ACHN (cell line): ENCODE results near the gene EPHX1.
A peak's percentile ranks its signal among the peaks of the same experiment; 100 is the strongest.
"Not testable (repeated sequence)": the region's sequence is repeated elsewhere in the genome, so short reads cannot be mapped to it uniquely, and the experiment has no call there.

Experiments used
- DNase-seq: peaks from one replicate; pipeline ENCODE4 v3.0.0-alpha.2; 2015
- in situ Hi-C: cut with HindIII; loops from 2 replicates; pipeline ENCODE4 v1.10.0; 2017; ENCODE audit warnings: low sequenced_read_pairs, low pct_ligation_motif_present, low pct_unique_long_range_greater_than_20kb

Gene EPHX1

DNA sequence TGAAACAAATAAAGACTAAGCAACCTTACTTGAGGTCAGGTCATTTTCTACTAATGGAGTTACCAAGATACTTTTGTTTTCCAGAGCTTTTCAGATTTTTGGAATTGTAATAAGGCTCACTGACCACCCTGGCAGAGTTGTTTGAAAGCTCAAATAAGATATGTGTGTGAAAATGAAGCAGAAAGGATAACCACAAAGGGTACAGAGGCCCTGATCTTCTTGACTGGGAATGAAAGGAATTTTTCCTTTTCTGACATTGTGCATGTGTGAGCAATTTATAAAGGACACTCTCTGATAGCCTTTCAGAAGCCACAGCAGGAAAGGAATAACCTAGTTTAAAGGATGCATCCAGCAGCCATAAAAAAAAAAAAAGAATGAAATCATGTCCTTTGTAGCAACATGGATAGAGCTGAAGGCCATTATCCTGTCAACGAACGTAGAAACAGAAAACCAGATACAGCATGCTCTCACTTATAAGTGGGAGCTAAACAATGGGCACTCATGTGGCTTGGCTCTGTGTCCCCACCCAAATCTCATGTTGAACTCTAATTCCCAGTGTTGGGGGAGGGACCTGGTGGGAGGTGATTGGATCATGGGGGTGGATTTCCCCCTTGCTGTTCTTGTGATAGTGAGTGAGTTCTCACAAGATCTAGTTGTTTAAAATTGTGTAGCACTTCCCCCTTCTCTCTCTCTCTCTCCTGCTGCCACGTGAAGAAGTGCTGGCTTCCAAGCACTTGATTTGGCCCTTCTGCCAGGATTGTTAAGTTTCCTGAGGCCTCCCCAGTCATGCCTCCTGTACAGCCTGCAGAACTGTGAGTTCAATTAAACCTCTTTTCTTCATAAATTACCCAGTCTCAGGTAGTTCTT, 35.4 kb upstream of the EPHX1 start:
- in situ Hi-C loops: loop anchor here (25.0 kb wide), 1 partner anchor 287 kb away; no protein-coding TSS in a partner anchor

DNA sequence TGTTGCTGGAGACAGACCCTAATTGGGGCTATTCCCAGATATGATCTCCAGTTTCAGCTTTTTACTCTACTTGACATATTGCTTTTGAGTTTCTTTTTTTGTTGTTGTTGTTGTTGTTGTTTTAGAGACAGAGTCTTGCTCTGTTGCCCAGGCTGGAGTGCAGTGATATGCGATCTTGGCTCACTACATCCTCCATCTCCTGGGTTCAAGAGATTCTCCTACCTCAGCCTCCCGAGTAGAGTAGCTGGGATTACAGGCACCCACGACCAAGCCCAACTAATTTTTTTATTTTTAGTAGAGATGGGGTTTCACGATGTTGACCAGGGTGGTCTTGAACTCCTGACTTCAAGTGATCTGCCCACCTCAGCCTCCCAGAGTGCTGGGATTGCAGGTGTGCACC, 33.6 kb upstream of the EPHX1 start:
- DNase-seq: no peak
- in situ Hi-C loops: loop anchor here (25.0 kb wide), 1 partner anchor 289 kb away; no protein-coding TSS in a partner anchor

More for the DNA sequence above, 35.4 kb upstream of the EPHX1 start:
- DNase-seq: no peak

DNA sequence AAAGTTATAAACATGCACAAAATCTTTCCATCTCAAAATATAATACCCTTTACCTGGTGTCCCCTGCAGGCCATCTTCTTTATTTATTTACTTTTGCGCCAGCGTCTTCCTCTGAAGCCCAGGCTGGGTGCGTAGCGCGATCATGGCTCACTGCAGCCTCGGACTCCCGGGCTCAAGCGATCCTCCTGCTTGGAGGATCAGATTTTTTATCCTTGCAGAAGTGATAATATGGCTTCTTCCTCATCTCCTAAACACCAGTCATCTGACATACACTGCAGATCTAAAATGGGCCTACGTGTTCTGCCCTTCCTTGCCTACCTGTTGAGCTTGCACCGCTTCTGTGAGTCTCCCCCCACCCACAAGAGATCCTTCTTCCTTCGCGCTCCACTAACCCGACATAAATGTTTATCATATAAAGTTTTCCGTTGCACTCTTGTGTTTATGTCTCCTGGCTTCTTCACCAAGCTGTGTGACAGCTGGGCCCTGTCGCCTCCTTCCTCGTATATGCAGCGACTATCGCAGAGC, 32.8 kb upstream of the EPHX1 start:
- in situ Hi-C loops: loop anchor here (25.0 kb wide), 1 partner anchor 290 kb away; no protein-coding TSS in a partner anchor

DNA sequence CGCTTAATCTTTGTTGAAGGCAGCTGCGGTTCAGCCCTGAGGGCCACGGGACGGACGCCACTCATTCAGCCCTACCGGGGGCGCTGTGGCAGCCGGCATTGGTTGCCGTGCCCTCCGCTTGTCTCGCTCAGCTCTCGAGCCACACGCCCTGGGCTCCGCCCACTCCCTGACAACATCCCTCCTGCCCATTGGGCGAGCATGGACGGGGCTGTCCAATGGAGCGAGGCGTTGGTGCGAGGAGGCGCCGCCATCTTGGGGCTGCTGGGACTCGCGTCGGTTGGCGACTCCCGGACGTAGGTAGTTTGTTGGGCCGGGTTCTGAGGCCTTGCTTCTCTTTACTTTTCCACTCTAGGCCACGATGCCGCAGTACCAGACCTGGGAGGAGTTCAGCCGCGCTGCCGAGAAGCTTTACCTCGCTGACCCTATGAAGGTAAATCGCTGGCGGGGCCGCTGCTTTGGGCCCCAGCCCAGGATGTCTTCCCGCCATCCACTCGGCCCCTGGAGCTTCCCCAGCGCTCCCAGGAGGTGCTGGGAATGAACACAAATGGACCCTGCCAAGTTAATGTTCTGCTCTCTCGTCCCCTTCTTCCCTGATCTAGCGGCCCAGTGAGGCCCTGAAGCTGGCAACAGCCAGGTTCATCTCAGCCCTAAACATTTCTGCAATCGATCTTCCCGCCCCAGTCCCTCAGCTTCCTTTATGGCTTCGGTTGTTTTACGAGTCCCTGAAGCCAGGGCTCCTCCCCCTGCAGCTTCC, 32.2 kb upstream of the EPHX1 start, which contains the start of gene SRP9:
SRP9 (plus strand) TSS at position 244 of the 754 bp plus-strand sequence; CDS start at position 359, 115 bp downstream.
- peak; percentile 100 for DNase-seq
- in situ Hi-C loops: loop anchor here (25.0 kb wide), 1 partner anchor 290 kb away; no protein-coding TSS in a partner anchor

More for the DNA sequence above, 32.8 kb upstream of the EPHX1 start:
- DNase-seq: no peak

DNA sequence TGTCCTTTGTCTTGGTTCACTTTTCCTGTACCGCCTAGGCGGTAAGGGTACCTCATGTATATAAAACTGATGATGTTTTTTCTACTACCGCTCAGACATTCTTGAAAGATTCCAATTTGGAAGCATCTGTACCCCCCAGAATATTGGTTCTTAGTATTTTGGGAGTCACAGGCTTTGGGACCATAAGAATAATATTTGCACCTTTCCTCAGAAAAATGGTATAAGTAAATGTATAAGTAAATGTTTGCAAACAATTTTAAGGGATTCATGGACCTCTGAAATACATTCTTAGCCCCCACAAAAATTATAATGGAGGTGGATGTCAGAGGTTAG, 31.6 kb upstream of the EPHX1 start:
- no peak for DNase-seq
- in situ Hi-C loops: loop anchor here (25.0 kb wide), 1 partner anchor 291 kb away; no protein-coding TSS in a partner anchor

DNA sequence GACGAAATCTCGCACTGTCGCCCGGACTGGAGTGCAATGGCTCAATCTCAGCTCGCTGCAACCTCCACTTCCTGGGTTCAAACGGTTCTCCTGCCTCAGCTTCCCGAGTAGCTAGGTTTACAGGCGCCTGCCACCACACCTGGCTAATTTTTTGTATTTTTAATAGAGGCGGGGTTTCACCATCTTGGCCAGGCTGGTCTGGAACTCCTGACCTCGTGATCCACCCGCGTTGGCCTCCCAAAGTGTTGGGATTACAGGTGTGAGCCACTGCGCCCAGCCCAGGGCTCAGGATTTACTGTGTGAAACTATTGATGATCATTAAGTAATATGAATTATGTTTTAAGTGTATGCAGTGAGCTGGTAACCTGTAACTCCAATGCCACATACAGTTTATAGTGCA, 30.8 kb upstream of the EPHX1 start:
- in situ Hi-C loops: loop anchor here (25.0 kb wide), 1 partner anchor 292 kb away; no protein-coding TSS in a partner anchor
- DNase-seq: not testable (repeated sequence)

DNA sequence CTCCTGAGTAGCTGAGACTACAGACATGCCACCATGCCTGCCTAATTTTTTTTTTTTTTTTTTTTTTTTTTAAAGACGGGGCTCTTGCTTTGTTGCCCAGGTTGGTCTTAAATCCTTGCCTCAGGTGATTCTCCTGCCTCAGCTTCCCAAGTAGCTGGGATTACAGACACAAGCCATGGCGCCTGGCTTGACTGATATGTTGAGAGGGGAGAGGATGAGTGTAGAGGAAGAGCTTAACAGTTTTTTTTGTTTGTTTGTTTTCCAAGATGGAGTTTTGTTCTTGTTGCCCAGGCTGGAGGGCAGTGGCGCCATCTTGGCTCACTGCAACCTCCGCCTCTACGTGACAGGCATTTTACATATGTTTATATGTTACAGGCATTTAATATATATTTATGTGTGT, 29.8 kb upstream of the EPHX1 start:
- no peak for DNase-seq
- in situ Hi-C loops: loop anchor here (25.0 kb wide), 1 partner anchor 293 kb away; no protein-coding TSS in a partner anchor

DNA sequence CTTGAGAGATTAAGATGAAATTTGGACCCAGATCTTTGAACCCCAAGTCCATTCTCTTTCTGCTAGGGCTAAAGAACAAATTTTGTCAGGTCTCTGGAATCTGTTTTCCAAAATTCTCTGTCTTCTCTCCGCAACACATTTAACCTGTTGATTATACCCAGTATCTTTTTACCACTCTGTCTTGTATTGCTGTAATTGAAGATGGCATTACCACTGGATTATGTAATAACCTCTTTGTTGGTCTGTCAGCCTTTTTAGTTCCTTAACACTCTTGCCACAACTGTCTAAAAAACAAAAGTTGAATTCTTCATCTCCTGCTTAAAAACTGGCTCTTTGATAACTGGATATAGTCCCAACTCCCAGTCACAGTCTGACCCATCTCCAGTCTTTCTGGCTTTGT, 29.3 kb upstream of the EPHX1 start:
- in situ Hi-C loops: loop anchor here (25.0 kb wide), 1 partner anchor 293 kb away; no protein-coding TSS in a partner anchor
- no peak for DNase-seq

DNA sequence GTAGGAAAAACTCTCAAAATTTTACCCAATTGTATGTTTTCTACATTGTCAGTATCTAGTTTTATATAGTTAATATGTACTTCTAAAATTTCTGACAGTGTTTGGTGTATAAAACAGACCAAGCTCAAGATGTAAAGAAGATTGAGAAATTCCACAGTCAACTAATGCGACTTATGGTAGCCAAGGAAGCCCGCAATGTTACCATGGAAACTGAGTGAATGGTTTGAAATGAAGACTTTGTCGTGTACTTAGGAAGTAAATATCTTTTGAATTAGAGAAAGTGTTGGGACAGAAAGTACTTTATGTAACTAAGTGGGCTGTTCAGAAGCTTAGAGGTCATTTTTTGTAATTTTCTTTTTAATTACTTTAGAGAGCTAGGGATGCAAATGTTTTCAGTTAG, 20.8 kb upstream of the EPHX1 start:
- DNase-seq: not testable (repeated sequence)
- in situ Hi-C loops: loop anchor here (25.0 kb wide), 1 partner anchor 302 kb away; no protein-coding TSS in a partner anchor

DNA sequence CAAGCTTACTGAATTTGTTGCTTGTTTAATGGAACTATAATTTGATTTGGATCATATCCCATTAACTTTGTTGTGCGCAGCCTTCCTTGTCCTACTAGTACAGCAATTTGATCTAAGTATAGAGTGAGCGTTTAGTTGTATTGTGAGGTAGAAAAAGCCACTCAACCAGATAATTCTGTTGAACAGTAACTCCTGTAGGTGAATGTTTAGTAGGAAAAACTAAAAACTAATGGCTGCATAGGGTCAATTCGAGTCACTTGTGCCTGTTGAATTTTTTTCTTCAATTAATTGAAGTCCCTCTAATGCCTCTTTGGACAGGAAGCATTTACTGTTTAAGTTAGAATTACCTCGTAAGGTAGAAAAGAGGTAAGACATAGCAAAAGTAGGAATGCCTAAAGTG, 15.0 kb upstream of the EPHX1 start:
- no peak for DNase-seq
- in situ Hi-C loops: loop anchor here (25.0 kb wide), 1 partner anchor 308 kb away; no protein-coding TSS in a partner anchor

DNA sequence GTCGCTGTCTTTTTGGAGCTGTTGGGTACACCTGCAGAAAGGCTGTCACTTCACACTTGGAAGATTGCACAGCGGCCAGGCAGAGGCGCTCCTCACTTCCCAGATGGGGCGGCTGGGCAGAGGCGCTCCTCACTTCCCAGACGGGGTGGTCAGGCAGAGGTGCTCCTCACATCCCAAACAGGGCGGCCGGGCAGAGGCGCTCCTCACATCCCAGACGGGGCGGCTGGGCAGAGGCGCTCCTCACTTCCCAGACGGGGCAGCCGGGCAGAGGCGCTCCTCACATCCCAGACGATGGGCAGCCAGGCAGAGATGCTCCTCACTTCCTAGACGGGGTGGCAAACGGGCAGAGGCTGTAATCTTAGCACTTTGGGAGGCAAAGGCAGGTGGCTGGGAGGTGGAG, 13.8 kb upstream of the EPHX1 start:
- DNase-seq: not testable (repeated sequence)
- in situ Hi-C loops: loop anchor here (25.0 kb wide), 1 partner anchor 309 kb away; no protein-coding TSS in a partner anchor

DNA sequence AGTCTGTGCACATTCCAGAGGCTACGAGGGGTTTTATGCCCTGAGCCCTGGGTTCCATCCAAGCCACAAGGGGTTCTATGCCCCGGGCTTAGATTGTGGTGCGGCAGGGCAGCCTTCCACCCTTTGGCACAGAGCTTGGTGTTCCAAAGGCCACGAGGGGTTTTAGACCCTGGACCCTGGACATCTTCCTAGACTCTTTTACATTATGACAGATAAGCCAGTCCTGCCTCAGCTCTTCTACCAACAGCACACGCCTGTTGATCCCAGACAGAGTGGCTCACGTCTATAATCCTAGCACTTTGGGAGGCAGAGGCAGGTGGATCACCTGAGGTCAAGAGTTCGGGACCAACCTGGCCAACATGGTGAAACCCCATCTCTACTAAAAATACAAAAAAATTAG, 8.8 kb upstream of the EPHX1 start:
- in situ Hi-C loops, DNase-seq: not testable (repeated sequence)

DNA sequence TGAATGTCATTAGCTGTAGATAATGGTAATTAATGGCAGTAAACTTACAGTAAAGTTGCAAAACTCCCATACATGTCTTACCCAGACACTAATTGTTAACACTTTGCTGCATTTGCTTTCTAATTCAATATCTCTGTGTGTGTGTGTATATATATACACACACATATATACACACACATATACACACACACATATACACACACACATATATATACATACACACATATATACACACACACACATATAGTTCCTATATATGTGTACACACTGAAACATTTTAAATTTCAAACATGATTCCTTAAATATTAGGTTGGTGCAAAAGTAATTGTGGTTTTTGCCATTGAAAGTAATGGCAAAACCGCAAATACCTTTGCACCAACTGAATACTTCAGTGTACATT, 3.7 kb upstream of the EPHX1 start:
- DNase-seq: no peak
- in situ Hi-C loops: no loop called here

DNA sequence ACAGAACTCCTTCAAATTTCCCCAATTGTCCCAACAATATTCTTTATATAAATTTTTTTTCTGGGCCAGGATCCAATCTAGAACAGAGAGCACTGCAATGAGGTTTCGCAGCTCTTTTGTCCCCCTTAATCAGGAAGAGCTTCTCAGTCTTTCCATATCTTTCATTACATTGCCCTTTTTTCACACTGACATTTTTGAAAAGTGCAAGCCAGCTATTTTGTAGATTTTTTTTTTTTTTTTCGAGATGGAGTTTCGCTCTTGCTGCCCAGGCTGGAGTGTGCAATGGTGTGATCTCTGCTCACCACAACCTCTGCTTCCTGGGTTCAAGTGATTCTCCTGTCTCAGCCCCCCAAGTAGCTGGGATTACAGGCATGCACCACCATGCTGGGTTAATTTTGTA, 3.2 kb upstream of the EPHX1 start:
- in situ Hi-C loops, DNase-seq: not testable (repeated sequence)

DNA sequence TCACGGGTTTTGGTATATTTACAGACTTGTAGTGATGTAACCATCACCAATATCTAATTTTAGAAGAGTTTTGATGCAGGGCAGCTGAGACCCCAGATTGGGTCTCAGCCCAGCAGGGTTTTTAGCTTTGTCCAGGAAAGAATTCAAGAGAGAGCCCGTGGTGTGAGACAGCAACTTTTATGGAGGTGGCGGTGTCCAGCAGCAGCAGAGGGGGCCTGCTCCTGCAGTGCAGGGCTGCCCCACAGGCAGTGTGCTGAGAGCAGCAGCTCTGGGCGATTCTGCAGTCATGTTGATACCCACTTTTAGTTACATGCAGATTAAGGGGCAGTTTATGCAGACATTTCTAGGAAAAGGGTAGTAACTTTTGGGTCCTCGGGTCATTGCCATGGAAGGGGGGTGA, 1.8 kb upstream of the EPHX1 start:
- in situ Hi-C loops: no loop called here
- no peak for DNase-seq

DNA sequence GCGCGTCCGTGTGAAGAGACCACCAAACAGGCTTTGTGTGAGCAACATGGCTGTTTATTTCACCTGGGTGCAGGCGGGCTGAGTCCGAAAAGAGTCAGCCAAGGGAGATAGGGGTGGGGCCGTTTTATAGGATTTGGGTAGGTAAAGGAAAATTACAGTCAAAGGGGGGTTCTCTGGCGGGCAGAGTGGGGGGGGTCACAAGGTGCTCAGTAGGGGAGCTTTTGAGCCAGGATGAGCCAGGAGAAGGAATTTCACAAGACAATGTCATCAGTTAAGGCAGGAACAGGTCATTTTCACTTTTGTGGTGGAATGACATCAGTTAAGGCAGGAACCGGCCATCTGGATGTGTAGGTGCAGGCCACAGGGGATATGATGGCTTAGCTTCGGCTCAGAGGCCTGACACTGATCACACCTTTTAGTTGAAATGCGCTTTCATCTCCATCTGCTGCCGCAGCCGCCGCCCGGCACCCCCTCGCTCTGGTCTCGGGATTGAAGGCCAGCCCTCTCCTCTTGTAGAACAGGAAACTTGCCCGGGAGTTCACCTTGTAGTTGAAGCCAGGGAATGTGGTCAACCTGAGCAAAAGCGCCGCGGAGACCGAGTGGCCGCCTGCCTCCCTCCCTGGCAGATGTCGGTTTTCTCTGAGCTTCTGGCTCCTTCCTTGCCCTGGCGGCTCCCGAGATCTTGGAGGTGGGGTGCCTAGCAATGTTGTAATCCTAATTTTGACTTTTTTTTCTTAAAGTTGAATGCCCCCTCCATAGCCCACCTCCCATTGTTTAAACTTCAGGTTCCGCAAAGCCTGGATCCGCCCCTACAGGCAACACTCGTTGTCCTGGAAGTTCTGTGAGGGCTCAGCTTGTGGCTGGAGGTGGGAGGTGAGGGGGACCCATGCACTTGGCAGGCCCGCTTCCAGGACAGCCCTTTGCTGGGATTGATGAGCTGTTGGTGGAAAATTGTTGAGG, 935 bp downstream of the EPHX1 start:
- in situ Hi-C loops: not testable (repeated sequence)
- peak; percentile 25 for DNase-seq

DNA sequence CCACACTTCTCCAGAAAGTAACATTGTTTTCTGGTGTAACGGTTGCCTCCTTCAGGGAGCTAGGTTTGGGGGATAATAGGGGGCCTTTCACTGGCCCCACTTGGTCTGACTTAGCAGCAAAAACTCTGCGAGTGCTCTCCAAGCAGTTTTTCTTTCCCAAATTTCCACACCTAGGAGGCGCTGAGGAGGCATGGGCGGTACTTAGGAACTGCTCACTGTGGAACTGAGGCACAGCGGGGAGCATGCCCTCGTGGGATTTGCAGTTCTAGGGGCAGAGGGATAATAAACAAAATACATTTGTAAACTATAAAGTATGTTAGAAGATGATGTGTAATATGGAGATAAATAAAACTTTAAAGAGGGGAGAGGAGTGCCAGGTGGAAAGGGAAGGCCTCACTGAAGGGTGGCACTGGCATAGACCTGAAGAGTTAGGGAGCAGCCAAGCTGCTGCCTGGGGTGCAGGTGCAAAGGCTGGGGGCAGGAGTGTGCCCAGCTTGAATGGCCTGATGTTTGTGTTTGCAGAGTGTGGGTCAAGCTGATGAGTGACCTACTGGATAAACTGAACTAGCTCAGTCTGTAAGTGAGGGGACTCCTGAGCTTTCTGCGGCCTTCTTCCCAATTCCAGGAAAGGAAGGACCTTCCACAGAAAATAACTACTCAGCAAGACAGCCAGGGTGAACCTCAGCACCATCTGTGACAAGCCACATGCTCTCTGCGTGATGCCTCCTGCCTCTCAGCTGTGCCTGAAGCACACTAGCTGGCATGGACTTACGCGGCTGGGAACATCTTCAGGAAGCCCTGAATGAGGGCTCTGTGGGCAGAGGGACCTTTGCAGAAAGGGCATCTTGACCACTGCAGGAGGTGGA, 1.9 kb downstream of the EPHX1 start:
- peak; percentile 58 for DNase-seq
- in situ Hi-C loops: no loop called here
